Raji (cell line): Measurements from ENCODE around the gene GKN1.

Experiments used
- POLR2A ChIP-seq: IDR thresholded peaks from 2 replicates; pipeline ENCODE4 v1.6.1; 2011; ENCODE audit warnings: low read depth, low read length, control low read depth; ENCODE audit not compliant: insufficient read depth

Gene GKN1, protein sequence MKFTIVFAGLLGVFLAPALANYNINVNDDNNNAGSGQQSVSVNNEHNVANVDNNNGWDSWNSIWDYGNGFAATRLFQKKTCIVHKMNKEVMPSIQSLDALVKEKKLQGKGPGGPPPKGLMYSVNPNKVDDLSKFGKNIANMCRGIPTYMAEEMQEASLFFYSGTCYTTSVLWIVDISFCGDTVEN

GRCh38 chr2:68974251-68974650 is at the start of gene GKN1:
Gene GKN1, plus strand, starts transcription at chr2:68974636. Its CDS starts 42 bp downstream, at chr2:68974678.
- TF ChIP-seq POLR2A: no peak

DNA sequence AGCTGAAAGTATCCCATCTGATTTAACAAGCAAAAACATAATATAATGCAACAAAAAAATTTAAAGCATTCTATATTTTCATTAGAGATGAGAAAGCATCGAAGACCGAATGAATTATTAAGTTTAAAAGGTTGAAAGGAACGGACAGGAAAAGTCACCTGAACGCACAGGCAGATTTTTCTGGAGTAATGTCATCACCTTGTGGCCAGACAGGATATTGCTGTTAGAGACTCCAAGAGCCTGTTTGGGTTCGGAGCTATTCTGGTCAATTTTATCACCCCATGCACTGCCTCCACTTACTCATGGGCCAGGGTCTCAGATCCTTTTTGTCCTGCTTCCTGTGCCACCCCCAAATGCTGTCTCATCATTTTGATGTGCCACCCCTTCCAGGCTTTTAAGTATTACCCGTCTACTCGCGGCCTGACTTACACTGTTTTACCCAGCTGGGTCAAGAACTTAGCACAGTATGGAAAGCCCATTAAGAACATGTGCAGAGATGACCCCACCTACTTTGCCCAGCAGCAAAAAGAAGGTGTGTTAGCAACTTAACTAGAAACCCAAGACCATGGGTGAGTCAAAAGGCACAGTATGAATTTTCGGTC is 49.0 kb upstream of the GKN1 start:
- TF ChIP-seq POLR2A: no peak

DNA sequence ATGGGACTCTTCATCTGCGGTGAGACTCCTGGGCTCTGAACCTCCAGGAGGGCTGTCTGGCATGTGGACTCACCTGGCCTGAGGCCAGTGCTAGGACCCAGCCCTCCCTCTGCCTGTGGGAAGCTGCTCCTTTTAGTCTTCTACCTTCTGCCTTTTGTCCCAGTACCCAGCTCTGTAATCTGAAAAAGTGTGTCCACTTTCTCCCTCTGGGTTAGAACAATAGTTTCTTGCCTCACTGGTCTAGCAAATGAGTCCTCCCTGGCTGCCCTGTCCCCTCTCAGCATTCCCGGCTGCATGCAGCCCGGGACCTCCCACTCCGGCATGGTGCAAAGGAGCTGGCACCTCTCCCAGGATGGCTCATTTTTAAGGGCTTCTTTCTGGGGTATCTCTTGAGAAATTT is 47.6 kb upstream of the GKN1 start:
- no peak for TF ChIP-seq POLR2A

GRCh38 chr2:68931149-68931711 is 43.2 kb upstream of the GKN1 start:
- no peak for TF ChIP-seq POLR2A

- TF ChIP-seq POLR2A: no peak
These were observed 42.6 kb upstream of the GKN1 start for GRCh38 chr2:68931799-68932198.

GRCh38 chr2:68932402-68932801 is 42.0 kb upstream of the GKN1 start:
- no peak for TF ChIP-seq POLR2A

DNA sequence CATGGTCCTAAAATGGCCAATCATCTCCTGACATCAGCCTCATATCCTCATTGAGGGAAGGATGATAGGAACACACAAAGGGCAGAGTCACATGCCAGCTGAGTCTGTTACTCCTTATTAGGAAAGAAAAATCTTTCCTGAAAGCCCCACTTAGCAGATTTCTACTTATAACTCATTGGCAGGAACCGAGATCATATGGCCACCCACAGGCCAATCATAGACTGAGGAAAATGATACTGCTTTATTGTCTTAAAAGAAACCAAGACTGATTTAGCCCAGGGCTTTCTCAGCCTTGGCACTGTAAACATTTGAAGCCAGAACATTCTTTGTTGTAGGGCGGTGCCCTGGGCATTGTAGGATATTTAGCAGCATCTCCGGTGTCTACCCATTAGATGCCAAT is 40.4 kb upstream of the GKN1 start:
- no peak for TF ChIP-seq POLR2A

DNA sequence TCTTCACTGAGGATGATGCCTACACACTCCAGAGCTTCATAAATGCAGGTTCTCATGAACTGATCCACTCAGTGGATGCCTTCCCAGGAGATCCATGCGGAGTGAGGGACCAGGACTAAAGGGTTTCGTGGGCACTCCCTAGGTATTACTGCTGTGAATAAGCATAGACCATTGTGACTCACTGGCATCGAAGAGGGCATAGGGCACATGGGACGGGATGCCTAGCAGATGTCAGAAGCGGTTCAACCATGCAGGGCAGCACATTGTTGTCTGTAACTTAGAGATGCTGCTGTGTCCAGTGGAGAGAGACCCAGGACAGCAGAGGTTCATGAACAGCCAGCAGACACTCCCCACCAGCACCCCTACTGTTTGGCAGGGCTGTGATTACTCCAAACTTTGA is 39.0 kb upstream of the GKN1 start:
- no peak for TF ChIP-seq POLR2A

- TF ChIP-seq POLR2A: no peak
These were observed 38.0 kb upstream of the GKN1 start for GRCh38 chr2:68936427-68936826.

DNA sequence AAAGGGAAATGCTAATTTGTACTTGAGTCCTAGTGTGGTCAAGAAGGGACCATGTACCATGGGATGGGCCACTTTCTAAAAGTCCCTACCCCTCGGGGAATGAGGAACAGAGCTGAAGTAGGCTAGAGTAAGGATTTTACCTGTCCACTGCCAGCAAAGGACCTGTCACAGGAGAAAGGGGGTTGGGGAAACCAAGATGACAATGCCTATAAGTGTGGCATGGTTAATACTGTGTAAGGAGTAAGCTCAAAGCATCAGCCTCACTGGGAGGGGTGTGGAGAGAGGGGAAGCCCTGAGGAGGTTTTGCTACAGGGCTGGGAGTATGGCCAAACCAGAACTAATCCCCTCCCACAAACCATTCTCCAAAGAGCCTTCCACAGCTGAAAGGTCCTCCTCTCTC is 37.5 kb upstream of the GKN1 start:
- no peak for TF ChIP-seq POLR2A

DNA sequence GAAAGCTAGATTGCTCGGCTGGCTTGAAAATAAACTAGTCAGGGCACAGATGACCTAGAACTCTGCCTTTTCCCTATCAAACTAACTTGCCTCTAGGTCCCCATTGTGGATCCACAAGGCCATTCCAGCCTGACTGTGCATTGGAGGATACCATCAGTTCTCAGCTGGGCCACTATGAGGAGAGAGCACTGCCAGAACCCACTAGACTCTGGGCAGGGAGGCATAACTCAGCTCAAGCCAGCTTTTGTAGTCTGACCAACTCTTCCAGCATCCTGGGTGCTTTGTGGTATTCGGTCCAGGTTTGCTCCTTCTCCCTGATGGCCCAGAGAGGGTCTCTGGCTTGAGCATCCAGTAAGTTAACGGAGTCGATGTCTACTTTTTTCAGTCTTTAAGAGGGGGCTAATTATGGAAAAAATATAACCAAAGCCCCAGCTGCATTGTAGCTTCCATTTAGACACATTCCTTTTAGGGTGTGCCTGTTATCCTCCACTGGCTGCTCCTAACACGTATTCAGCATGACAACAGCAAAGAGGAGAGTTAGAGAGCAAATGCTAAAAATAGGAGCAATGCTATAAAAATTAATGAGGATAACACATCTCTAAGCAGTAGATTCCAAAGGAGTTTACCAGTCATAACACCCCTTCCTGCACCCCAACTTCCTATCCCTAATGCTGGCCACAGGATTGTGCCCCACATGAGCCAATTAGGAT is 36.9 kb upstream of the GKN1 start:
- no peak for TF ChIP-seq POLR2A

DNA sequence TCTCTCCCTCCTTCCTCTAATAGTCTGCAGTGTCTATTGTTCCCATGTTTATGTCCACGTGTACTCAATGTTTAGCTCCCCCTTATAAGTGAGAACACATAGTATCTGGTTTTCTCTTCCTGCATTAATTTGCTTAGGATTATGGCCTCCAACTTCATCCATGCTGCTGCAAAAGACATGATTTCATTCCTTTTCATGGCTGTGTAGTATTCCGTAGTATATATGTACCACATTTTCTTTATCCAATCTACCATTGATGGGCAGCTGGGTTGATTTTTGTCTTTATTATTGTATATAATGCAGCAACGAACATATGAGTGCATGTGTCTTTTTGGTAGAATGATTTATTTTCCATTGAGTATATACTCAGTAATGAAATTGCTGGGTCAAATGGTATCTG is 35.5 kb upstream of the GKN1 start:
- no peak for TF ChIP-seq POLR2A

- TF ChIP-seq POLR2A: no peak
These were observed 34.5 kb upstream of the GKN1 start for GRCh38 chr2:68939962-68940361.

GRCh38 chr2:68940369-68940768 is 34.1 kb upstream of the GKN1 start:
- TF ChIP-seq POLR2A: no peak

DNA sequence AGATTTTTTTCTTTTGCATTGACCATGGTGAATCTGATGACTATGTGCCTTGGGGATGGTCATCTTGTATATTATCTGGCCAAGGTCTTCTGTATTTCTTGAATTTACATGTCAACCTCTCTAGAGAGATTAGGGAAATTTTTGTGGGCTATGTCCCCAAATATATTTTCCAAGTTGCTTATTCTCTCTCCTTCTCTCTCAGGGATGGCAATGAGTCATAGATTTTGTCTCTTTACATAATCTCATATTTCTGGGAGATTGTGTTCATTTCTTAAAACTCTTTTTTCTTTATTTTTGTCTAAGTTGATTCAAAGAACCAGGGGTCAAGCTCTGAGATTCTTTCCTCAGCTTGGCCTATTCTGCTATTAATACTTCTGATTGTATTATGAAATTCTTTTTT is 31.6 kb upstream of the GKN1 start:
- no peak for TF ChIP-seq POLR2A
